NCI-H460 (cell line): Measurements from ENCODE around the gene CRIM1. TPM values are rescaled to one million over a fixed set of nuclear protein-coding genes. Genes with fewer than 3 reads are reported as not detected.

Experiments
- DNase-seq: peaks from one replicate; pipeline ENCODE4 v3.0.0-alpha.2; 2016; ENCODE audit warnings: low read depth; ENCODE audit errors: extremely low read depth
- total RNA-seq: library from RNA; depleted of rRNA; stranded (reverse); fragments of >200 nt; shearing (Covaris generic); gene quantifications from 2 replicates; pipeline ENCODE4 v1.2.3, GENCODE V29; 2014

Gene CRIM1
- total RNA-seq, 1 experiment from 2014 or later: 117 TPM

DNA sequence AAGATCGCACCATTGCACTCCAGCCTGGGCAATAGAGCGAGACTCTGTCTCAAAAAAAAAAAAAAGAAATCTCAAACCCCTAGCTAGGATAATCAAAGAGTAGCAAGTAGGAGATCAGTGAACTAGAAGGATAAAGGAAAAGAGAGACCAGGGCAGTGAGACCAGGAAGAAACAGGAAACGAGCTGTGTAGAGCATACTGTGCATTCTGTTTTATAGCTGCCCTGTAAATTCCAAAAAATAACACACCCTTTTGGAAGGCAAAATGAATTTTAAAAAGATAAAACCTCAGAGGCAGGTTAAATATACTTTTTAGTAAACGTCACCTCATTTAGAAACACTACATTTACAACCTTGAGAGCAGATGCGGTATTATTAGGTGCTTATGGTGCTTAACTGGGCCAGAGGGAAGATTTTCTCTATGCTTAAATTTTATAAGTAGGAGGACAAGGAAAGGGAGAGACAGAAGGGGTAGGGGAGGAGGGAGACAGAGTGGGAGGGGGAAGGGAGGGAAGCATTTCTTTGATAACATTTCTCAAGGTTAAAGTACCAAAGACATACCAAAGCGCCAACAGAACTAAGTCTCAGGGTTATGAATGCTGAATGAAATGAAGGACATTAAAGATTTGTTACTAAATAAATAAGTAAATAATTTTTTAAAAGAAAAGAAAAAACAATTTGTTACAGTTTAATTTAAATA, 212.3 kb downstream of the CRIM1 start:
- no peak for DNase-seq

DNA sequence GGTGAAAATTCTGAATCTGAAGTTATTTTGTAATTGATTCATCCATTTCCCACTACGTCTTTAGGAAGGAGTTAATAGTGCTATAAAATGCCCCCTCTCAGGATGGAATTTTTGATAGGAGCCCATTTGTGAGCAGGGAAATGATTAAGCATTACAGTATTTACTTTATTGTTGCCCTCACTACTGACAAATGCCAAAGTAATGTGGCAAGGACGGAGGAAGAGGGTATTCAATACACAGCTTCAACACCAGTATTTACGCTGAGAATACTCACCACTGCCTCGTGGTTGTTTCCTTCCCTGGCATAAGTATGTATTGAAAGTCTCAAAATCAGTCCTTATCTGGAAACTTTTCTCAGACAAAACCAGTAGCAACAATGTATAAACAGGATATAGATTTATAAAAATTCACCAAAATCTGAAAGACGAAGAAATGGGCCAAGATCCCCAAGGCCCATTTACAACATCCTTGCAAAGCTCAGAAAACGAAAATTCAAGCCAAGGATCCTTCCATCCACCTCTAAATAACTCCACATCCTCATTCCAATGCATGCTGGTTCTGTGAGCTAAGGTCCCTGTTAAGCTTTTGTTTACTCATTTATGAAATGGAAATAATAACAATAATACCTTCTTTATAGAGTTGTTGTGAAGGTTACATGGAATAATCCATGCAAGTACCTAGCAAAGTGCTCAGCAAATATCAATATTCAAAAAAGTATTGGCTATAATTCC, 213.1 kb downstream of the CRIM1 start:
- DNase-seq: peak; percentile 90

DNA sequence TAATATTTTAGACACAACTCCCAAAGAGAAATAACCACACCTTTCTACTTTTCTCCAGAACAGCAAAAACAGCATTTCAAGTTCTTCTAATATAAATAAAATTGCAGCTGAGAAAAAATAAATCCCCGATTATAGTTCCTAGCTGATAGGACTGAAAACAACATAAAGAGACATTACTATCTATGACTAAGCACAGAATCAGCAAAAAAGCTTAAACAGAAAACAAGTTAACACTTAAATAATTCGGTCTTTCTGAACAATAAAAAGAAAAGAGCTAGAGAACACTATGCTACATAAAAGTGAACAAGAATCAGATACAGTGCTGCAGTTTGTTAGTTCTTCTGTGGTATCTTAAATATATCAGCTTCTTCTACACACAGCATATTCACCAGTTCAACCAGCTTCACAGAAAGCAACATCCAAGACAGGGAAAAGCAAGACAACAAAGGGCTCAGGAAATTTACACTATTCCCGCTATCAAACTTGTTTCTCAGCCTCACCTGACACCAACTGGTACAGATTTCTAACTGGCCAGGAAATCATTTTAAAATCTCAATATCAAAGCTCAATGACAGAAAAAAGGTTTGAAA, 213.8 kb downstream of the CRIM1 start:
- no peak for DNase-seq

DNA sequence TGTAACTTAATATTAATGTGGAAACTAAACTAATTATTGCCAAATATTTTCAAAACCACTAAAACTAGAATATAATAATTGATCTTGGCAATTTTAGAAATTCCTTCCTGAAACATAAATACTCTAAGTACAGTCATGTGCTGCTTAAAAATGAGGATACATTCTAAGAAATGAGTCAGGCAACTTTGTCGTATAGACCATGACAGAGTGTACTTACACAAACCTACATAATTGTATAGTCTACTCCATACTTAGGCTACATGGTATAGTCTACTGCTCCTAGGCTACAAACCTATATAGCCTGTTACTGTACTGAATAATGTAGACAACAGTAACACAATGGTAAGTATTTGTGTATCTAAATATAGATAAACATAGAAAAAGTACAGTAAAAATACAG, 214.8 kb downstream of the CRIM1 start:
- DNase-seq: no peak

DNA sequence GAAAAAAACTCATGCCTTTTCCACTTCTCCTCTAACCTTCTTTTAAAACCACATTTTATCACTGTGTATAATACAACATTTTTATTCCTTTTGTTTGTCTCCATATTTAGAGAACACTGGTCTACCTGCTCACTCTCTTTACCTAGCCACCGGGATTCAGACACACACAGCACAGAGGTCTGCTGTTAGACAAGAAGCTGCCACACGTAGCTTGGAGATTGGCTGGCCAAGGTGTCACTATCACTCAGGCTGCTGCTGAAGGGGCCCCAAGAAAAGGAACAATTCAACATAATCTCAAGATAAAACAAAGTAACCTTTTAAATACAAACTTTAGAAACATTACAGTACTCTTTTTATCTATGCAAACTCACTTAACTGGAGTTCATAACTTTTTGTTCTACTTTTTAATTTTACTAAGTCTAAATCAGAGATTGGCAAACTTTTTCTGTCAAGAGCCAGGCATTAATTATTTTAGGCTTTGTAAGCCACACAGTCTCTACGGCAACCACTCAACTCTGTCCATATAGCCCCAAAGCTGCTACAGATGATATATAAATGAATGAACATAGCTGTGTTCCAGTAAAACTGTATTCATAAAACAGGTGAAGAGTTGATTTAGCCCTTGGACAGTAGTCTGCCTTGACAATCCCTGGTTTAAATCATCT, 216.6 kb downstream of the CRIM1 start:
- no peak for DNase-seq

DNA sequence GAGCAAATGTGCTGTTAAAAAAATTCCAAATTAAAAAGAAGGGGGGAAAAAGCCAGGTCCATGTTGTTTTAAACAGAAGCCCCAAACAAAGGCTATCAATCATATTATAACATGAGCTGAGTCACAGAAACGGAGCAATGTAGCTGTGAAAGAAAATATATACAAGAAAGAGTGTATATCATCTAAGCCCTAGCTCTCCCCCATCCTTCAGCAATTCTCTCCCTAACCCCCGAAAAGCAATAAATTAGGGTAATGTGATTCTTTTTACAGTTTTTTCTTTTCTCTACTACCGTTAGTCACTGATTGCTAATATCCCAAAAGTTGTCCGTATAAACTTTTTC, 217.1 kb downstream of the CRIM1 start:
- DNase-seq: no peak

DNA sequence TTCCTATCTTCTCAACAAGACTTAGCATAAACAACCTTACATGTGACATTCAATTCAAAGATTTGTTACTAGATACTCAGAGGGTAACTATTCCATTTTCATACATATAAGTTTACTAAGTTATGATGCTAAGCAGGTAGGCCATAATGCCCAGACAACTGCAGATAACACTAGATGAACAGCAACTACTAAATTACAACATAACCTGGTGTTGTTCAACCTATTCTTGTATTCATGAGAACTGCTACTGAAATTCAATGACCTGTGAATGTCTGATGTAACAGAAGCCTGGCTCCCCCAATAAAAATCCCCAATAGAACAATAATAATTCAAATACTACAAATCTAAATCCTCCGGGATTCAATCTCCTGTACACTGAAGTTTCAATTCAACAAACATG, 217.6 kb downstream of the CRIM1 start:
- no peak for DNase-seq

DNA sequence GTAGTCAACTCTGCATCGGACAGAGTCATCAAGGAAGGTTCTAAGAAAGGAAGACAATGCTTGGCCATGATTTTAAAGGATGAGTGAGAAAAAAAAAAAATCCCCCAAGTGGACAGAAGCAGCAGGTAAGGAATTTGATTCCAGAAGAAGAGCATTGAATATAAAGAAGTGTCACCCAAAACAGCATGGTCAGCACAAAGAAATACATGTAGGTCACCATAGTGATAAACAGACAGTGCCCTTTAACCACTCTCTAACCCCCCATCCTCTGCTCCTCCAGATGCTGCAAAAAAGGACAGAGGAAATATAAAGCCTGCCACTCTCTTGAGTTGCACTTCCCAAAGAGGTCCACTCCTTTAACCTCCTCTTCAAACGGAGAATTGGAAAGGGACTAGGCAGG, 219.0 kb downstream of the CRIM1 start:
- DNase-seq: no peak

DNA sequence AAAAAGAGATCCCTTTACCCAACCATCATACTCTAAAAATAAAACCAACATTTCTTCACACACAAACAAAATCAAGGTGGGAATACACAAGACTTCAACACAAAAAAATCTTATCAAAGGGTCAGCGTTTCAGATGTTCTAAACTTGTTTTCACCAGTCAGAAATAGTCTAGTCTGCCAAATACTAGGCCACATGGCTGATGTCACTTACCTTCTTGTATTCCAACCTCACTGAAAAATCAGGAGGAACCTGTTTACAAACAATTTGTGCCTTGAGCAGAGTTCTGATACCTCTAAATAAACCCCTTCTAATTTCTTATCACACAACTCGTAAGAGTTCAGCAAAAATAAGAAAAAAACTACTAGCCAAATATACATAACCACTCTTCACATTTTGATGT, 222.3 kb downstream of the CRIM1 start:
- no peak for DNase-seq

DNA sequence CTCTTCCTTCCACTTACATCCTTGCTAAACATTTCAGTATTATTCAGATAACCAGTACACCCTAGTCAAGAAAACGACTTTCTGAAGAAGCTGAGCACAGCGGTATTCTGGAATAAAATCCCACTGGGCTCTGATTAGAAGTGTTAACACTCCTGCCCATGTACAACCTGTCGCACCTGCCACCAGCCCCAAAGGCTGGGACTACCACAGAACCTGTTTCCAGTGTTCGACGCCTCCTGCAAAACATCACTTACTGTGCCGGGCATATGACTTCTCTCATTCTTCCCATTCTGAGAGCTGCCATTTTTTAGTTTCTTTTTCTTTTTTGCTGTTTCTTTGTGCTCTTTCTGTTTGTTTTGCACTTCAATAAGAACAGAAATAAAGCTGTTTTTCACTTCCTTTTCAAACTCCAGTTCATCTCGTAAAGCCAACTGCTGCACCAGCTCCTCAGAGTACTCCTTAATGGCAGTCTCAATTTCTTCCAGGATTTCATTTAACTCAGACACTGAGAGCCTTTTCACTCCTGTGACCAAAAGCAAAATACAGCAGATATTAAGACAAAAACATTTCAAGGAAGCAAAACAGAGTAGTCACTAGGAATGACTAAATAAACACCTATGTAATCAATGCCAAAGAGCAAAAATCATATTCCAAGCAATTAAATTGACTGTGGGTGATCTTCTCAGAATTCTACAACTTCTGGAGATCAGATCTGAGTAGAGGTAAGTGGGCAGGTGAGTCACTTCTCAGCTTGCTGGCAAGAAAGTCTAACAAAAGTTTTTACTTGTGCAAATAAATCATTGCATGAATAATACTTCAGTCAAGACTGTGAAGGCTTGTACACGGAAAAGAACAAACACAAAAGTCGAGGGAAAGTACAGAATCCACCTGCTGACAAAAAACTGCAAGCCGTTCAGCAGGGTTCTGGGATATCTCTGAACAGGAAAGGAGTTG, 223.0 kb downstream of the CRIM1 start:
- no peak for DNase-seq

DNA sequence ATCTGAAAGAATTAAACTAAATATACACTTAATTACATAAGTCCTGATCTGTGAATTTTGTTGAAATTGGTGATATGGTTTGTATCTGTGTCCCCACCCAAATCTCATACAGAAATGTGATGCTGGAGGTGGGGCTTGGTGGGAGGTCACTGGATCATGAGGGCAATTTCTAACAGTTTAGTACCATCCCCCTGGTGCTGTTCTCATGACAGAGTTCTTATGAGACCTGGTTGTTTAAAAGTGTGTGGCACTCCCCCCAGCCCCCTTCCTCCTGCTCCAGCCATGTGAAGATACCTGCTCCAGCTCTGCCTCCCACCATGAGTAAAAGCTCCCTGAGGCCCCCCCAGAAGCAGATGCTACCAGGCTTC, 223.7 kb downstream of the CRIM1 start:
- DNase-seq: no peak

DNA sequence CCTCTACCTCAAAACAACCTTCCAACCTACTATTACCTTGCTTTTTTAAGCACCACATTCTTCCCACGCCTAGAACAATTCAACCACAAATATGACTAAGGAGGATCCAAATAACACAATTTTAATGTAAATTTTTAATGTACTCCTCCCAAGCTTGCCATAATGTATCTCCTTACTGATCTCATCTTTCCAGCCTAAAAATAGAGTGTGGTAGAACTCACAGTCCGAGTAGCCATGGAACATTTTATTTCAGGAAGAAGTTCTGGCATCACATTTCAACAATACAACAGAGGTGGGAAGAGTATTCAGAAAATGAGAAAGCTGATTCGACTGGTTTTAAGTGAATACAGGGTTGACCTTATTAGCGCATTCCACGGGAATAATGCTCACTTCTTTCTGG, 227.0 kb downstream of the CRIM1 start:
- no peak for DNase-seq

DNA sequence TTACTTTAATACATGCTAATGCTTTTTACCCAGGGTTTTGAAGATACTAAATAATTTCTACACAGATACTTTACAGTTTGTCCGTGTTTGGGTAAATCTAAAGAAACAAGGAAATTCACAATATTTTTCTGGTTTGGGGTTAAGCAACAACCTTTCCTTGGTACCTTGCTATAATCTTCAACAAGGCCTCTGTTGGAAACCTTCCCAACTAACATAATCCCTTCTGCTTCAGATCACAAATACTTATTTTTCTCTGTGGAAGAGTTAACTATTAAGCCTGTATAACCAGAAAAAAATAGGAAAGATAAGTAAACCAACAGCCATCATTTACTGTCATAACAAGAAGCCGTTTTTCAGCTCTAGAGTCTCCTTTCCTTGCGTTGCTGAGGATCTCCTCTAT, 227.4 kb downstream of the CRIM1 start:
- no peak for DNase-seq

DNA sequence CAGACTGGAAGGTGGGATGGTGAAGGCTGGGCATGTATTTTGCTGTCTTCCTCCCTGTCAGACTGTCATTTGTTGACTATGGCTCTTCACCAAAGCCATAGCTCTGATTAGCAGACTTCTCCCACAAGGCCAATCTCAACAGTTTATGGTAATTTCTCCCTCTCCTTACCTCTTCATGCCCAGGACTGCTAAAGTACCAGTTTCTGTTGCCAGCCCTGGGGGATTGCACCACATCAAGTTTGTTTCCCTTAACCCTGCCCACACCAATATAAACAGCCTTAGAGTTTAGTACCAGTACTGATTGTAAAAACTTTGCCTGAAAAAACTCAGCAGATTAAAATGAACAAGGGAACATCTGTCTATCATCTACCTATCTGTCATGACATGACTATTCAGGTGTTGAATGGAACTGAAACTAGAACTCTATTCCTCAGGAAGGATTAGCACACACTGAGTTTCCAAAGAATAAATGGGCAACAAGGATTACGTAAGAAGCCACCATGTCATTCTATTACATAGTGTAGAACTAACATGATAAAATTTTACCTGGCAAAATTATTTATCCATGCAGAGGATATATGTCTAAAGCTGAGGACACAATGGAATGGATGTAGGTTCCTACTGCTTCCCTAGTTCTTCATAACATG, 228.7 kb downstream of the CRIM1 start:
- DNase-seq: no peak

DNA sequence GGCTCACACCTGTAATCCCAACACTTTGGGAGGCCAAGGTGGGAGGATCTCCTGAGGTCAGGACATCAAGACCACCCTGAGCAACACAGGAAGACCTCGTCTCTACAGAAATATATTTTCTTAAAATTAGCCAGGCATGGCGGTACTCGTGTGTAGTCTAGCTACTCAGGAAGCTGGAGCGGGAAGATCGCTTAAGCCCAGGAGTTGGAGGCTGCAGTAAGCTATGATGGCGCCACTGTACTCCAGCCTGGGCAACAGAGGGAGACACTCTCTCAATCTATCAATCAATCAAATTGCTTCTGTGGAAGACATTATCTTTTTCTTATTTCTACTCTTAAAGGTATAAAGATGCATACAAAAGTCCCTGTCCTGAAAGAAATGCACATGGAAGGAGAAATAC, 231.1 kb downstream of the CRIM1 start:
- no peak for DNase-seq

DNA sequence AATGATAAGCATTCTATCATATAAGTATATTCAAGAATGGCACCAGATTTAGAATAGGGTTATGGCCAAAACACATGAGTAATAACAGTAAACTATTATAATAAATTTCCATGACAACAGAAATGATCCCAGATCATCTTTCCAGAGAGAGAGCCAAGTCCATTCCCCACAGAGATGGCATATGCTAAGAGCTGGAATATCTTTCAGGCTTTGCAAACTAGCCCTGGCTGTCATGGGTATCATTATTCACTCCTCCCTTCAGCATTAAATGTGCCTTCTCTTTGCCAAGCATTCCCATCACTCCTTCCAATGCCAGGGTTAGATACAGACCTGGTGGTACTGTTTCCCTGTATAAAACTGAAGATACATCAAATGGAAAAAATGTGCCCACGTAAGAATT, 231.5 kb downstream of the CRIM1 start:
- no peak for DNase-seq

DNA sequence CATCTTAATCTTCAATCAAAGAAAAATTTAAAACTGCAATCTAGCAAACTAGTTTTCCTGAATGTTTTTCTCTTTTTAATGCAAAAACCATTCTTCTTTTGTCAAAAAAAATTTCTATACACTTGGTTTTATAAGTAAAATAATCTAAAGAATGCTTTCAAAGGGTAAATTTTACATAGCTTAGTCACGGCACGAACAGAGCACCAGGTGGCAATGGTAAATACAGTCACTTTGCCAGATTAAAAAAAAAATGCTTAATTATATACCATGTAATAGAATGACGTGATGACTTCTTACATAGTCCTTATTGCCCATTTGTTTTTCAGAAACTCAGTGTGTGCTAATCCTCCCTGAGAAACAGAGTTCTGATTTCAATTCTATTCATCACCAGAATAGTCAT, 232.0 kb downstream of the CRIM1 start:
- DNase-seq: no peak

DNA sequence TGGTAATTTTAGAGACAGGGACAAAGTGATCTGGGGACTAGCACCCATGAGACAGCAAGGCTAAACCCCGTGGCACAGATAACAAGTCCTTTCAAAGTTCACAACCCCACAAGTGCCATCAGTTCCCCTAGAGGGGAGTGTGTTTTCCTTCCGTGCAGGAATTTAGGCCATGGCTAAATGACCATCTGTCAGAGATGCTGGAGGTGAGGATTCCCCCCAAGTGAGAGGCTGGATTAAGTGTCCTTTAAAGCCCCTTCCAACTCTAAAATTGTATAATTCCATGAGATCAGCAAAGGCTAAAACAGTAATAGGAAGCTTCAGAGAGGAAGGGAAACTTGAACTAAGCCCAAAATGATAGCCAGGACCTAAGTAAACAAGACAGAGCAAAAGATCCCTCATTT, 233.7 kb downstream of the CRIM1 start:
- DNase-seq: no peak

DNA sequence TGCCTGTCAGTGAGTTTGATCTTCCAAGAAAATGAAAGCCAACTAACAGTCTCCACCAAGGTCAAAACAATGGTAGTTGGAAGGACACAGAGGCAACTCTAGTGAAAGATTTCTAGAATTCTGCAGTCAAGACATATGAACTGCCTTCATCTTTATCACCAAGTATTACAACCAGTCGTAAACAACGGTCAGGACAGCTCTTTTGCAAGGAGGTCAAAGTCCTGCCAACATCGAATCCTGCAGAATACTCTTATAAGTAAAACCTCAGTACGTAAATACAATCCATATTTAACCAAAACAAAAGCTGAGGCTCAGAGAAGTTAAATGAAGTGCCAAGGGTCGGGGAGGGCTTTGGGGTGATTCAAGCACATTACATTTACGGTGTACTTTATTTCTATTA, 239.3 kb downstream of the CRIM1 start:
- DNase-seq: no peak

DNA sequence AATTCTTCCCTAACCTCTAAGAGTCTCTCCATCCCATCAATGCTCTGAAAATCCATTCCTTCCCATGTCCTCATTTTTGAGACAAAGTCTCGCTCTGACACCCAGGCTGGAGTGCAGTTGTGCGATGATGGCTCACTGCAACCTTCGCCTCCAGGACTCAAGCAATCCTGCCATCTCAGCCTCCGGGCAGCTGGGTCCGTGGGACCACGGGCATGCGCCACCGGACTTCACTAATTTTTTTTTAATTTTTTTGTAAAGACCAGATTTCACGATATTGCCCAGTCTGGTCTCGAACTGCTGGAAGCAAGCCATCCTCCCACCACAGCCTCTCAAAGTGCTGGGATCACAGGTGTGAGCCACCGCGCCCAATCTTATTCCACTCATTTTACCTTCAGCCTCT, 240.8 kb downstream of the CRIM1 start:
- no peak for DNase-seq
